OCI-LY7 (cell line): ENCODE results near the gene SNX7. TPM values are rescaled to one million over a fixed set of nuclear protein-coding genes. Genes with fewer than 3 reads are reported as not detected.

Experiments used
- BruUV-seq: library from RNA; stranded (reverse); fragments of 400-500 nt; replicated peaks from 2 replicates; lab custom pipeline; 2021; lab: Mats Ljungman, UMichigan
- CTCF ChIA-PET: fragments of 300-600 bp; sonication (Branson Sonifier 250); formaldehyde crosslinking; loops from one replicate; lab custom pipeline; 2022; ENCODE audit warnings: antibody characterized with exemption; ENCODE audit not compliant: unreplicated experiment; lab: Charles Lee
- POLR2A ChIA-PET: fragments of 300-600 bp; sonication (Branson Sonifier 250); formaldehyde crosslinking; loops from one replicate; lab custom pipeline; 2022; ENCODE audit warnings: antibody characterized with exemption; lab: Charles Lee
- DNase-seq: peaks from one replicate; pipeline ENCODE4 v3.0.0-alpha.2; 2015; ENCODE audit warnings: low spot score
- H2AFZ ChIP-seq: fragments of 200-600 bp; sonication (generic), shearing (Covaris generic); 2 replicates; pipeline ENCODE4 v1.6.1; 2014; ENCODE audit warnings: mild to moderate bottlenecking, antibody characterized with exemption, low read length, moderate library complexity
- H3K27ac ChIP-seq: fragments of 200-600 bp; sonication (generic); 2 replicates; pipeline ENCODE4 v1.5.1; 2014; ENCODE audit warnings: mixed run types, low read depth, mild to moderate bottlenecking, moderate library complexity, low read length, inconsistent platforms; ENCODE audit not compliant: poor library complexity, severe bottlenecking
- H3K36me3 ChIP-seq: fragments of 200-600 bp; sonication (generic); 2 replicates; pipeline ENCODE4 v1.6.1; 2014; ENCODE audit warnings: mild to moderate bottlenecking, antibody characterized with exemption, low read length, moderate library complexity, mixed read lengths; ENCODE audit not compliant: insufficient read depth
- H3K4me1 ChIP-seq: fragments of 200-600 bp; sonication (generic); 2 replicates; pipeline ENCODE4 v1.5.1; 2014; ENCODE audit warnings: mild to moderate bottlenecking, low read length; ENCODE audit not compliant: insufficient read depth, poor library complexity, severe bottlenecking
- H3K4me2 ChIP-seq: fragments of 200-600 bp; sonication (generic); 2 replicates; pipeline ENCODE4 v1.6.1; 2014; ENCODE audit warnings: mild to moderate bottlenecking, low read length
- H3K4me3 ChIP-seq: fragments of 200-600 bp; sonication (generic); 2 replicates; pipeline ENCODE4 v1.5.1; 2014; ENCODE audit warnings: mild to moderate bottlenecking, low read depth, low read length; ENCODE audit not compliant: poor library complexity, severe bottlenecking
- H3K79me2 ChIP-seq: fragments of 200-600 bp; sonication (generic); 2 replicates; pipeline ENCODE4 v1.6.1; 2016; ENCODE audit warnings: low read depth, mild to moderate bottlenecking, low read length, moderate library complexity, mixed read lengths; ENCODE audit not compliant: insufficient read depth
- H3K9me2 ChIP-seq: fragments of 200-600 bp; sonication (generic); 2 replicates; pipeline ENCODE4 v1.6.1; 2016; ENCODE audit warnings: mild to moderate bottlenecking, low read length, mixed read lengths; ENCODE audit not compliant: insufficient read depth
- H3K9me3 ChIP-seq: fragments of 200-600 bp; sonication (generic); 2 replicates; pipeline ENCODE4 v1.6.1; 2014; ENCODE audit warnings: mild to moderate bottlenecking, mixed run types, low read length, mixed read lengths
- H4K20me1 ChIP-seq: fragments of 200-600 bp; sonication (generic); 2 replicates; pipeline ENCODE4 v1.6.1; 2014; ENCODE audit warnings: mild to moderate bottlenecking, antibody characterized with exemption, low read length, moderate library complexity, mixed read lengths; ENCODE audit not compliant: insufficient read depth
- CTCF ChIP-seq: fragments of 200-600 bp; sonication (generic); conservative IDR thresholded peaks from 2 replicates; pipeline ENCODE4 v1.5.1; 2014; ENCODE audit warnings: mild to moderate bottlenecking, antibody characterized with exemption, low read length, moderate library complexity, mixed read lengths
- EZH2phosphoT487 ChIP-seq: fragments of 200-600 bp; sonication (generic); IDR thresholded peaks from 2 replicates; pipeline ENCODE4 v1.6.1; 2018; ENCODE audit warnings: low read depth, borderline replicate concordance, mild to moderate bottlenecking, mixed run types, antibody characterized with exemption, low read length, moderate library complexity, mixed read lengths
- intact Hi-C: fragments of 100-400 bp; cut with micrococcal nuclease; formaldehyde crosslinking; loops from one replicate; pipeline ENCODE4 v1.10.0; 2022; ENCODE audit not compliant: unreplicated experiment
- total RNA-seq, 2 experiments: library from RNA; depleted of rRNA in 1 of 2; stranded (reverse); fragments of >200 nt in 1 of 2; shearing (Covaris generic) in 1 of 2; gene quantifications; 2 replicates each; pipeline ENCODE4 v1.2.3, GENCODE V29; 2014 to 2022

The SNX7 gene
- total RNA-seq, 2 experiments from 2014 or later, result not detected

- Histone ChIP-seq H4K20me1 (no peaks in the 10 kb centered on the region), H3K9me3 (no peaks in the 10 kb centered on the region), H3K4me1 (no peaks in the 10 kb centered on the region), H3K79me2 (no peaks in the 10 kb centered on the region), H3K4me2 (no peak overlapping the region), H2AFZ (no peak overlapping the region), H3K4me3 (no peak overlapping the region), H3K27ac (no peak overlapping the region), H3K9me2 (no peaks in the 10 kb centered on the region), H3K36me3 (no peaks in the 10 kb centered on the region)
- BruUV-seq, result no TSS peak
- ChIA-PET POLR2A (no interaction called here), CTCF (no interaction called here)
- no peak for TF ChIP-seq CTCF
- TF ChIP-seq EZH2phosphoT487, result no peak
- intact Hi-C loops, result no loop called here
- no peak for DNase-seq
These were observed 10.7 kb downstream of the SNX7 start for GRCh38 chr1:98672189-98672588.

GRCh38 chr1:98674075-98674781, 12.7 kb downstream of the SNX7 start:
- DNase-seq, result no peak
- H3K27ac ChIP-seq, result no peak overlapping the region
- ChIA-PET POLR2A (no interaction called here), CTCF (no interaction called here)
- TF ChIP-seq CTCF (no peak), EZH2phosphoT487 (no peak)
- intact Hi-C loops, result no loop called here
- H3K36me3 ChIP-seq, result no peaks in the 10 kb centered on the region
- H3K79me2 ChIP-seq, result no peaks in the 10 kb centered on the region
- H3K4me2 ChIP-seq, result no peak overlapping the region
- H3K4me1 ChIP-seq, result no peaks in the 10 kb centered on the region
- H4K20me1 ChIP-seq, result no peaks in the 10 kb centered on the region
- H3K9me2 ChIP-seq, result no peaks in the 10 kb centered on the region
- BruUV-seq, result no TSS peak
- no peak overlapping the region for H2AFZ ChIP-seq
- H3K9me3 ChIP-seq, result no peaks in the 10 kb centered on the region
- no peak overlapping the region for H3K4me3 ChIP-seq

GRCh38 chr1:98675282-98675681, 13.8 kb downstream of the SNX7 start:
- Histone ChIP-seq H3K79me2 (no peaks in the 10 kb centered on the region), H3K9me3 (no peaks in the 10 kb centered on the region), H3K27ac (no peak overlapping the region), H4K20me1 (no peaks in the 10 kb centered on the region), H3K4me1 (no peaks in the 10 kb centered on the region), H2AFZ (no peak overlapping the region), H3K4me2 (no peak overlapping the region), H3K4me3 (no peak overlapping the region), H3K36me3 (no peaks in the 10 kb centered on the region), H3K9me2 (no peaks in the 10 kb centered on the region)
- CTCF ChIA-PET, result no interaction called here
- no TSS peak for BruUV-seq
- DNase-seq, result no peak
- intact Hi-C loops, result no loop called here
- TF ChIP-seq CTCF (no peak), EZH2phosphoT487 (no peak)
- POLR2A ChIA-PET, result no interaction called here
